KOPT-K1 (cell line): ENCODE results near the gene WIZ.
"Not testable (repeated sequence)": the region's sequence is repeated elsewhere in the genome, so short reads cannot be mapped to it uniquely, and the experiment has no call there.

Experiments
- H3K27ac ChIP-seq: fragments of 200-600 bp; sonication (generic); 2 replicates; pipeline ENCODE4 v1.5.1; 2016; ENCODE audit warnings: antibody characterized with exemption, mild to moderate bottlenecking, low read depth, low read length; ENCODE audit not compliant: poor library complexity, severe bottlenecking
- H3K36me3 ChIP-seq: fragments of 200-600 bp; sonication (generic); 2 replicates; pipeline ENCODE4 v1.5.1; 2017; ENCODE audit warnings: antibody characterized with exemption, mild to moderate bottlenecking, low read length, moderate library complexity; ENCODE audit not compliant: insufficient read depth
- H3K9me3 ChIP-seq: fragments of 200-600 bp; sonication (generic); 2 replicates; pipeline ENCODE4 v1.5.1; 2017; ENCODE audit warnings: antibody characterized with exemption, low read length, mild to moderate bottlenecking; ENCODE audit not compliant: insufficient read depth, poor library complexity, severe bottlenecking

WIZ gene, protein sequence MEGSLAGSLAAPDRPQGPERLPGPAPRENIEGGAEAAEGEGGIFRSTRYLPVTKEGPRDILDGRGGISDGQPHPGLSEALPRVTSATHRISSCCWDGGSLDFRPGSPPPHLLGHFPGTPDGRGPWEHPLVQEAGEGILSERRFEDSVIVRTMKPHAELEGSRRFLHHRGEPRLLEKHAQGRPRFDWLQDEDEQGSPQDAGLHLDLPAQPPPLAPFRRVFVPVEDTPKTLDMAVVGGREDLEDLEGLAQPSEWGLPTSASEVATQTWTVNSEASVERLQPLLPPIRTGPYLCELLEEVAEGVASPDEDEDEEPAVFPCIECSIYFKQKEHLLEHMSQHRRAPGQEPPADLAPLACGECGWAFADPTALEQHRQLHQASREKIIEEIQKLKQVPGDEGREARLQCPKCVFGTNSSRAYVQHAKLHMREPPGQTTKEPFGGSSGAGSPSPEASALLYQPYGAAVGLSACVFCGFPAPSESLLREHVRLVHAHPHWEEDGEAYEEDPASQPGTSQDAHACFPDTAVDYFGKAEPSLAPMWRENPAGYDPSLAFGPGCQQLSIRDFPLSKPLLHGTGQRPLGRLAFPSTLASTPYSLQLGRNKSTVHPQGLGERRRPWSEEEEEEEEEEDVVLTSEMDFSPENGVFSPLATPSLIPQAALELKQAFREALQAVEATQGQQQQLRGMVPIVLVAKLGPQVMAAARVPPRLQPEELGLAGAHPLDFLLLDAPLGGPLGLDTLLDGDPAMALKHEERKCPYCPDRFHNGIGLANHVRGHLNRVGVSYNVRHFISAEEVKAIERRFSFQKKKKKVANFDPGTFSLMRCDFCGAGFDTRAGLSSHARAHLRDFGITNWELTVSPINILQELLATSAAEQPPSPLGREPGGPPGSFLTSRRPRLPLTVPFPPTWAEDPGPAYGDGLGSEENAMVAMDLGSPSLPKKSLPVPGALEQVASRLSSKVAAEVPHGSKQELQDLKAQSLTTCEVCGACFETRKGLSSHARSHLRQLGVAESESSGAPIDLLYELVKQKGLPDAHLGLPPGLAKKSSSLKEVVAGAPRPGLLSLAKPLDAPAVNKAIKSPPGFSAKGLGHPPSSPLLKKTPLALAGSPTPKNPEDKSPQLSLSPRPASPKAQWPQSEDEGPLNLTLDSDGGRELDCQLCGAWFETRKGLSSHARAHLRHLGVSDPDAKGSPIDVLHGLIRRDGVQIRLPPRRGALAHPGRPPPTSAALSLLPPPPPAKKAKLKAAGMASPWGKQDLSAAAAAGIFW (N-terminal part only)

GRCh38 chr19:15449620-15450527 lies at the start of gene WIZ:
WIZ (minus strand) TSS chr19:15449956; CDS start chr19:15448307, 1,649 bp downstream.
- Histone ChIP-seq H3K9me3 (no peaks in the 10 kb centered on the region), H3K36me3 (peaks cover 35% of the 10 kb centered on the region), H3K27ac (no peak within 1 kb of the TSS)

DNA sequence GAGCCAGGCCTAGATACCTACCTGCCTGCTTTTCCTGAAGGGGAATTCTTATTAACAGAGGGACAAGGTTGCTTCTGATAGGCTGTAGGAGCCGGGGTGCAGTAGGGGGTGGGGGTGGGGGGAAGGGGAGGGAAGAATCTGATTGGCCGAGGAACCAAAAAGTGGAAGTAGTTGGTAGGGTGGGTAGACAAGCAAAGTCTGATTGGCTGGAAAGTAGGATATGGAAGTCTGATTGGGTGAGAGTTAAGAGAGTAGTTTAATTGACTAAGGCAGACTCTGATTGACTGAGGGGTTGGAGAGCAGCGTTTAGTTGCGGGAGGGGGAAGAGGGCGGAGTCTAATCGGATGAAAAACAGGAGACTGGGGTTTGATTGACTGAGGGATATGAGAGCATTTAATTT lies 49.2 kb upstream of the WIZ start:
- Histone ChIP-seq H3K36me3 (no peaks in the 10 kb centered on the region), H3K27ac (no peak overlapping the region), H3K9me3 (no peaks in the 10 kb centered on the region)

DNA sequence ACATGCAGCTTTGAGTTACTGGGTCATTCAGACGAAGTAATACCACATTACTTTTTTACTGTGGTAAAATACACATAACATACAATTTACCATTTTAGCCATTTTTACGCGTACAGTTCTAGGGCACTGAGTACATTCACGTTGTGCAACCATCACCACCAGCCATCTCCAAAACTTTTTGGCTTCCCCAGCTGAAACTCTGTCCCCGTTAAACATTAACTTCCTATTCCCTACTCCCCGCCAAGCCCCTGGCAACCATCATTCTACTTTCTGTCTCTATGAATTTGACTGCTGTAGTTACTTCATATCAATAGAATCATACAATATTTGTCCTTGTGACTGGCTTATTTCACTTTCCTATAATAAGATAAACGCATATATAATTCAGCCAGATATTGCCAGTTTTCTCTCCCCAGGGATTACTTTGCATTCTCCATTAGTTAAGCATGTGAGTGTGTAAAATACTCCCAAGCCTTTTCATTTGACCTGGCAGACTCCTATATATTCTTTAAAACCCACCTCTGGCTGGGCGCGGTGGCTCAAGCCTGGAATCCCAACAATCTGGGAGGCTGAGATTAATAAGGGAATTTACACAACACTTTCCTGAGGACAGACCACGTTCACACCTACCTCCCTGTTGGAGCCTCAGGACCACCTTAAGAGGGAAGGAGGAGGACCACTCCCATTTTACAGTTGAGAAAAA lies 48.6 kb upstream of the WIZ start:
- no peaks in the 10 kb centered on the region for H3K9me3 ChIP-seq
- no peak overlapping the region for H3K27ac ChIP-seq
- no peaks in the 10 kb centered on the region for H3K36me3 ChIP-seq

DNA sequence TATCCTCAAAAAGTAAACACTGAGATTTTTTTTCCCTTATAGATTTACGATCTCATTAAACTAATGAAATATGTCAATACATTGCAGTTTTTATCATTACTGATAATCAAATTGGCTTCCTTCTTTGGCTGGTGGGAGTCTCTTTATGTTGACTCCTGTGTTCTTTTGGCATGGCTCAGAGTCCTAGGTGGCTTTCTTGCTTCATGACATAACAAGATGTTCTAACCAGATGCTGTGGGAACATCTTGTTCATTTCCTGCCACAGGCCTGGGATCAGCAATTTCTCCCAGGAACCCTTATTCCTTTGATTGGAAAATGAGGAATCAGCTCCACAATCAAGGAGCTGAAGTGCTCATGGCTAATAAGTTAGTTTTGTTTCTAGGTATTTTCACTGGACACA lies 45.4 kb upstream of the WIZ start:
- Histone ChIP-seq H3K9me3 (no peaks in the 10 kb centered on the region), H3K36me3 (no peaks in the 10 kb centered on the region), H3K27ac (no peak overlapping the region)

GRCh38 chr19:15488489-15489226 lies 38.9 kb upstream of the WIZ start:
- Histone ChIP-seq H3K27ac (no peak overlapping the region), H3K36me3 (no peaks in the 10 kb centered on the region)

GRCh38 chr19:15487038-15487437 lies 37.3 kb upstream of the WIZ start:
- H3K36me3 ChIP-seq: no peaks in the 10 kb centered on the region
- H3K9me3 ChIP-seq: no peaks in the 10 kb centered on the region
- no peak overlapping the region for H3K27ac ChIP-seq

More at GRCh38 chr19:15488489-15489226, 38.9 kb upstream of the WIZ start:
- no peaks in the 10 kb centered on the region for H3K9me3 ChIP-seq

DNA sequence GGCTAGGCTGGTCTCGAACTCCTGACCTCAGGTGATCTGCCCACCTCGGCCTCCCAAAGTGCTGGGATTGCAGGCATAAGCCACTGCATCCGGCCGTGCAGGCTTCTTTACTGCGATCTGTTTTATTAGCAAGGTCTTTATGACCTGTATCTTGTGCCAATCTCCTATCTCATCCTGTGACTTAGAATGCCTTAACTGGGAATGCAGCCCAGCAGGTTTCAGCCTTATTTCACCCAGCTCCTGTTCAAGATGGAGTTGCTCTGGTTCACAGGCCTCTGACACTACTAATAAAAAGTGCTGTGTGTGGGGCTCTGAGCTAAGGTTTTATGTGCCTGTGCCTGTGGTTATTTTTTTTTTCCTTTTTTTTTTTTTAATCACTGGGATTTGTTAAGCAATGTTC lies 36.0 kb upstream of the WIZ start:
- not testable (repeated sequence) for H3K36me3 ChIP-seq, H3K9me3 ChIP-seq, H3K27ac ChIP-seq

DNA sequence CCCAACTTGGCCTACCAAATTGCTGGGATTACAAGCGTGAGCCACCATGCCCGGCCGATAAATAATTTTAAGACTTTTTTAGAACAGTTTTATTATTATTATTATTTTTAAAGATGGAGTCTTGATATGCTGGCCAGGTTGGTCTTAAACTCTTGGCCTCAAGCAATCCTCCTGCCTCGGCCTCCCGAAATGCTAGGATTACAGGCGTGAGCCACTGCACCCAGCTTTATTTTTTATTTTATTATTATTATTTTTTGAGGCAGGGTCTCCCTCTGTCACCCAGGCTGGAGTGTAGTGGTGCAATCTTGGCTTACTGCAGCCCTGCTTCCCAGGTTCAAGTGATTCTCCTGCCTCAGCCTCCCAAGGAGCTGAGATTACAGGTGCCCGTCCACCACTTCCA lies 31.2 kb upstream of the WIZ start:
- not testable (repeated sequence) for H3K27ac ChIP-seq, H3K36me3 ChIP-seq, H3K9me3 ChIP-seq

- H3K27ac ChIP-seq: no peak within 1 kb of the TSS
- H3K36me3 ChIP-seq: no peaks in the 10 kb centered on the region
- no peaks in the 10 kb centered on the region for H3K9me3 ChIP-seq
Measured at GRCh38 chr19:15479391-15480345, 29.9 kb upstream of the WIZ start, which contains the start of gene PGLYRP2. PGLYRP2 (minus strand) TSS chr19:15479501; CDS start chr19:15479371, 130 bp downstream.

GRCh38 chr19:15476325-15476724 lies 26.6 kb upstream of the WIZ start:
- no peaks in the 10 kb centered on the region for H3K36me3 ChIP-seq
- no peak overlapping the region for H3K27ac ChIP-seq
- H3K9me3 ChIP-seq: no peaks in the 10 kb centered on the region

GRCh38 chr19:15475611-15476010 lies 25.9 kb upstream of the WIZ start:
- no peak overlapping the region for H3K27ac ChIP-seq
- no peaks in the 10 kb centered on the region for H3K9me3 ChIP-seq
- H3K36me3 ChIP-seq: no peaks in the 10 kb centered on the region

- no peak overlapping the region for H3K27ac ChIP-seq
- no peaks in the 10 kb centered on the region for H3K9me3 ChIP-seq
Measured at GRCh38 chr19:15475169-15475568, 25.4 kb upstream of the WIZ start.

More at GRCh38 chr19:15475169-15475568, 25.4 kb upstream of the WIZ start:
- no peaks in the 10 kb centered on the region for H3K36me3 ChIP-seq
